Bronchial epithelial cell (primary cell): ENCODE measurements around the gene BDH2. TPM values are rescaled to one million over a fixed set of nuclear protein-coding genes. Genes with fewer than 3 reads are reported as not detected.

ENCODE experiments used
- DNase-seq: peaks from one replicate; pipeline ENCODE4 v3.0.0-alpha.2; 2010; ENCODE audit warnings: low read depth
- FAIRE-seq: peaks from 2 replicates; lab custom pipeline; 2011; peaks lifted over from hg19 to GRCh38; lab: Jason Lieb, UNC
- H3K27me3 ChIP-seq: 2 replicates; pipeline ENCODE4 v1.5.1; 2011; ENCODE audit warnings: low read length; ENCODE audit not compliant: control insufficient read depth, insufficient read depth
- H3K36me3 ChIP-seq: 2 replicates; pipeline ENCODE4 v1.5.1; 2011; ENCODE audit warnings: low read length; ENCODE audit not compliant: control insufficient read depth, insufficient read depth
- H3K4me3 ChIP-seq: 2 replicates; pipeline ENCODE4 v1.5.1; 2011; ENCODE audit warnings: mild to moderate bottlenecking, low read depth, low read length, control low read depth
- total RNA-seq: library from RNA; depleted of rRNA; stranded (reverse); fragments of >200 nt; gene quantifications from 2 replicates; pipeline ENCODE4 v1.2.1, GENCODE V29; 2014
- TF ChIP-seq, protein P1 (sequence below): IDR thresholded peaks from 2 replicates; pipeline ENCODE4 v1.5.1; 2011; ENCODE audit warnings: mild to moderate bottlenecking, moderate library complexity, low read length, control low read depth, inconsistent platforms; ENCODE audit not compliant: insufficient read depth, severe bottlenecking

The BDH2 gene
- total RNA-seq, 1 donor from 2014 or later, result 15.8 TPM

GRCh38 chr4:103105558-103106356 is 6.1 kb upstream of the BDH2 start:
- DNase-seq (no peak), FAIRE-seq (no peak)
- H3K27me3 ChIP-seq, result no peaks in the 10 kb centered on the region
- no peak overlapping the region for H3K4me3 ChIP-seq
- no peaks in the 10 kb centered on the region for H3K36me3 ChIP-seq
- TF ChIP-seq, protein P1, sequence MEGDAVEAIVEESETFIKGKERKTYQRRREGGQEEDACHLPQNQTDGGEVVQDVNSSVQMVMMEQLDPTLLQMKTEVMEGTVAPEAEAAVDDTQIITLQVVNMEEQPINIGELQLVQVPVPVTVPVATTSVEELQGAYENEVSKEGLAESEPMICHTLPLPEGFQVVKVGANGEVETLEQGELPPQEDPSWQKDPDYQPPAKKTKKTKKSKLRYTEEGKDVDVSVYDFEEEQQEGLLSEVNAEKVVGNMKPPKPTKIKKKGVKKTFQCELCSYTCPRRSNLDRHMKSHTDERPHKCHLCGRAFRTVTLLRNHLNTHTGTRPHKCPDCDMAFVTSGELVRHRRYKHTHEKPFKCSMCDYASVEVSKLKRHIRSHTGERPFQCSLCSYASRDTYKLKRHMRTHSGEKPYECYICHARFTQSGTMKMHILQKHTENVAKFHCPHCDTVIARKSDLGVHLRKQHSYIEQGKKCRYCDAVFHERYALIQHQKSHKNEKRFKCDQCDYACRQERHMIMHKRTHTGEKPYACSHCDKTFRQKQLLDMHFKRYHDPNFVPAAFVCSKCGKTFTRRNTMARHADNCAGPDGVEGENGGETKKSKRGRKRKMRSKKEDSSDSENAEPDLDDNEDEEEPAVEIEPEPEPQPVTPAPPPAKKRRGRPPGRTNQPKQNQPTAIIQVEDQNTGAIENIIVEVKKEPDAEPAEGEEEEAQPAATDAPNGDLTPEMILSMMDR, result no peak

- TF ChIP-seq, protein P1, result no peak
- DNase-seq (no peak), FAIRE-seq (no peak)
- Histone ChIP-seq H3K4me3 (no peak overlapping the region), H3K27me3 (no peaks in the 10 kb centered on the region), H3K36me3 (no peaks in the 10 kb centered on the region)
Observed at GRCh38 chr4:103104886-103105285, 5.3 kb upstream of the BDH2 start.

DNA sequence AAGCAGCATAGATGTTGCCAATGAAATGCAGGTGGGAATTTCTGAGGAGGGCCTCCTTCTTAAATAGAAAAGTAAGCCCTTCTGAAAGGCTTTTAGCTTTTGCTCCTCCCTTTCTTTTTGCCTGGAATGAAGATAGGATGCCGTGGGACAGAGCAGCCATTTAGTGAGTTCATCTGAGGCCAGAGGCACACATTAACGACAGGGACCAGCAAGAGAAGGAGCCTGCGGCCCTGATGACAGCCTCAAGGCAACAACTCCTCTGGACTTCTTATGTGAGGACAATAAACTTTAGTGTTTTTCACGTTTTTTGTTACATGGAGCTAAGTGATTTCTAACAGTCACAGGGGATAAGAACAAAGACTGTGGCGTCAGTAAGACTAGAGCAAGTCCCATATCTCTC is 1.1 kb upstream of the BDH2 start:
- FAIRE-seq, result no peak

DNA sequence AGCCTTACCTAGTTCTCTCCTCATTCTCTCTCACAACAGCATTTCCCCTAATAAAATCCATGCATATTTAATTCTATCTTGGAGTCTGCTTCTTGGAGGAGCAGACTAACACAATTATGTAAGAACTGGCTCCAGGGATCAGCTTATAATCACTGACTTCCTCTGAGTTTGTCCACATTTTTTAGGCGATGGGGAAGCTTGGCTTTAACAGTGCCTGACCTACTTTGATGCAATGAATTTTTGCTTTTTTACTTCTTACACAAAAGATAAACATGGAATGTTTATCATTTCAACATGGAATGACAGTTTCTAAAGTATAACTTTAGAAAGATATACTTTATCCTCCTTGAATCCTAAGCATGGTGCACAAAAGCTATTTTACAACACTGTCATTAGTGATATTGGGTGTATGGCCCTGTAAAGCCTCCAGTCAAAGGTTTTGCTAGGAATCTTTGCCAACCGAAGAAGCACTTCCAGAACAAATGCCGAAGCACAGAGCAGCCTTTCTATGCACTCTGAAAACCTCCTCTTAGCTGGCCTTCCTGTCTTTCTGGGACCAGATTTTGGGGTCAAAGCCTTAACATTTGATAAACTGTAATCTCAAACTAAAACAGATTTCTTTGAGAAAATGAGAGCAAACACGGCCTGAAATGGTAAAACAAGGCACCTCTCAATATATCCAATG is 736 bp downstream of the BDH2 start:
- no peaks in the 10 kb centered on the region for H3K36me3 ChIP-seq
- FAIRE-seq (no peak), DNase-seq (no peak)
- TF ChIP-seq, protein P1, result no peak
- no peaks in the 10 kb centered on the region for H3K27me3 ChIP-seq
- H3K4me3 ChIP-seq, result peak overlapping the region; percentile 37

More for the DNA sequence above, 1.1 kb upstream of the BDH2 start:
- no peaks in the 10 kb centered on the region for H3K36me3 ChIP-seq
- DNase-seq, result no peak
- TF ChIP-seq, protein P1, result no peak
- H3K4me3 ChIP-seq, result no peak overlapping the region
- H3K27me3 ChIP-seq, result no peaks in the 10 kb centered on the region

- Histone ChIP-seq H3K36me3 (no peaks in the 10 kb centered on the region), H3K27me3 (no peaks in the 10 kb centered on the region), H3K4me3 (no peak overlapping the region)
- peak; percentile 23 for FAIRE-seq
- TF ChIP-seq, protein P1, result no peak
- no peak for DNase-seq
Observed at GRCh38 chr4:103098341-103098740, 1.3 kb downstream of the BDH2 start.
